ENCODE measurements around the gene PIWIL1. TPM values are rescaled to one million over a fixed set of nuclear protein-coding genes. Genes with fewer than 3 reads are reported as not detected.

PIWIL1 gene
- polyA plus RNA-seq, 1 of the 3 experiments (the other 2 are of a cell fraction): 0.05 TPM

GRCh38 chr12:130412384-130412783 is 74.7 kb downstream of the PIWIL1 start:
- Histone ChIP-seq H3K9me2 (no peaks in the 10 kb centered on the region), H3K36me3 (replicated peaks in 1 of 2; ENCODE audit: control insufficient read depth in 1 of 2, insufficient read depth in 2 of 2, low read length in 1 of 2) (peaks cover 0 to 11% of the 10 kb centered on the region in 2 experiments), H3K9me3 (no peaks in the 10 kb centered on the region), H3F3A (replicated peaks; ENCODE audit: insufficient read depth) (no peaks in the 10 kb centered on the region), H3K9ac (no peak overlapping the region), H3K4me3 (ENCODE audit: low read depth in 2 of 2, low read length in 1 of 2) (no peak overlapping the region), H3K27ac (ENCODE audit: low read depth in 2 of 2, low read length in 1 of 2) (no peak overlapping the region), H3K27me3 (ENCODE audit: insufficient read depth) (no peaks in the 10 kb centered on the region), H2AFZ (ENCODE audit: low read depth) (no peak overlapping the region), H3K4me1 (ENCODE audit: control insufficient read depth in 1 of 2, insufficient read depth in 2 of 2, low read depth in 1 of 2, low read length in 1 of 2) (no peaks in the 10 kb centered on the region), H3K79me2 (ENCODE audit: insufficient read depth) (no peaks in the 10 kb centered on the region), H3K4me2 (no peak overlapping the region), H4K20me1 (ENCODE audit: insufficient read depth) (no peaks in the 10 kb centered on the region)
- CTCF ChIA-PET: interaction anchor here (0.8 kb wide), 1 partner anchor 336 kb away, joined by 4 read pairs; no protein-coding TSS in a partner anchor
- TF ChIP-seq EP300 (IDR thresholded peaks at IDR 0.05; ENCODE audit: borderline replicate concordance in 1 of 2, low read depth in 1 of 2, low read length in 1 of 2): no peak
- TF ChIP-seq FOSL2 (IDR thresholded peaks at IDR 0.05; ENCODE audit: borderline replicate concordance, low read depth): no peak
- TF ChIP-seq POLR2AphosphoS5 (IDR thresholded peaks at IDR 0.05; ENCODE audit: low read depth, low read length): no peak
- no peak for TF ChIP-seq CTCF (IDR thresholded peaks at IDR 0.05)
- no peak for TF ChIP-seq NFIC (IDR thresholded peaks at IDR 0.05; ENCODE audit: borderline replicate concordance)
- no peak for TF ChIP-seq REST (IDR thresholded peaks at IDR 0.05; ENCODE audit: low read depth, low read length)
- POLR2A ChIA-PET: no interaction called here
- WGBS (ENCODE audit: low lambda C conversion rate): 60% methylated on average over 8 of the region's 8 CpGs
- no peak for DNase-seq

- Histone ChIP-seq H3K4me3 (ENCODE audit: low read depth in 2 of 2, low read length in 1 of 2) (no peak overlapping the region), H4K20me1 (ENCODE audit: insufficient read depth) (no peaks in the 10 kb centered on the region), H3K9ac (no peak overlapping the region), H3K27ac (ENCODE audit: low read depth in 2 of 2, low read length in 1 of 2) (no peak overlapping the region), H3K27me3 (ENCODE audit: insufficient read depth) (no peaks in the 10 kb centered on the region), H3K4me2 (no peak overlapping the region), H3K9me2 (no peaks in the 10 kb centered on the region), H3F3A (replicated peaks; ENCODE audit: insufficient read depth) (no peaks in the 10 kb centered on the region), H3K36me3 (replicated peaks in 1 of 2; ENCODE audit: control insufficient read depth in 1 of 2, insufficient read depth in 2 of 2, low read length in 1 of 2) (peaks cover 0 to 11% of the 10 kb centered on the region in 2 experiments), H2AFZ (ENCODE audit: low read depth) (no peak overlapping the region), H3K4me1 (ENCODE audit: control insufficient read depth in 1 of 2, insufficient read depth in 2 of 2, low read depth in 1 of 2, low read length in 1 of 2) (no peaks in the 10 kb centered on the region), H3K79me2 (ENCODE audit: insufficient read depth) (no peaks in the 10 kb centered on the region), H3K9me3 (no peaks in the 10 kb centered on the region)
- CTCF ChIA-PET: interaction anchor here (1.0 to 1.7 kb wide), 2 partner anchors 78 to 334 kb away, joined by 6 read pairs; no protein-coding TSS in a partner anchor
- POLR2A ChIA-PET: no interaction called here
- DNase-seq: no peak
- 59% methylated on average over 15 of the region's 18 CpGs for WGBS (ENCODE audit: low lambda C conversion rate)
- TF ChIP-seq REST (IDR thresholded peaks at IDR 0.05; ENCODE audit: low read depth, low read length) (no peak), SIN3A (IDR thresholded peaks at IDR 0.05; ENCODE audit: borderline replicate concordance, low read depth, low read length) (no peak), ELF1 (IDR thresholded peaks at IDR 0.05) (no peak), NFIC (IDR thresholded peaks at IDR 0.05; ENCODE audit: borderline replicate concordance) (no peak), FOXJ3 (CRISPR knock-in tag; IDR thresholded peaks at IDR 0.05) (no peak), SMC3 (IDR thresholded peaks at IDR 0.05; ENCODE audit: low read depth, low read length) (no peak), IRF3 (IDR thresholded peaks at IDR 0.05; ENCODE audit: low read depth, low read length) (no peak), USF2 (IDR thresholded peaks at IDR 0.05; ENCODE audit: borderline replicate concordance, low read depth, low read length) (no peak), POLR2AphosphoS5 (IDR thresholded peaks at IDR 0.05; ENCODE audit: low read depth, low read length) (no peak)
These were observed 76.2 kb downstream of the PIWIL1 start for GRCh38 chr12:130413909-130414308.
